Mononuclear cell (primary cell): Measurements from ENCODE around the gene ENO1. TPM values are rescaled to one million over a fixed set of nuclear protein-coding genes. Genes with fewer than 3 reads are reported as not detected.
"Not testable (repeated sequence)": the region's sequence is repeated elsewhere in the genome, so short reads cannot be mapped to it uniquely, and the experiment has no call there.

Experiments used
- H3K27me3 ChIP-seq: 2 replicates; pipeline ENCODE4 v1.6.0; 2011; ENCODE audit warnings: low read length, control low read depth; ENCODE audit not compliant: insufficient read depth
- H3K4me1 ChIP-seq: 2 replicates; pipeline ENCODE4 v1.5.1; 2011; ENCODE audit warnings: mild to moderate bottlenecking, low read length, control low read depth; ENCODE audit not compliant: insufficient read depth
- H3K4me3 ChIP-seq: 2 replicates; pipeline ENCODE4 v1.5.1; 2011; ENCODE audit warnings: mild to moderate bottlenecking, low read length, moderate library complexity
- H3K9me3 ChIP-seq: 2 replicates; pipeline ENCODE4 v1.5.1; 2011; ENCODE audit warnings: low read depth, mild to moderate bottlenecking, control low read depth, low read length
- total RNA-seq: library from RNA; depleted of rRNA; stranded (reverse); fragments of >200 nt; gene quantifications from one replicate; pipeline ENCODE4 v1.2.3, GENCODE V29; 2012

ENO1 gene
- total RNA-seq, 1 donor: 370 TPM

DNA sequence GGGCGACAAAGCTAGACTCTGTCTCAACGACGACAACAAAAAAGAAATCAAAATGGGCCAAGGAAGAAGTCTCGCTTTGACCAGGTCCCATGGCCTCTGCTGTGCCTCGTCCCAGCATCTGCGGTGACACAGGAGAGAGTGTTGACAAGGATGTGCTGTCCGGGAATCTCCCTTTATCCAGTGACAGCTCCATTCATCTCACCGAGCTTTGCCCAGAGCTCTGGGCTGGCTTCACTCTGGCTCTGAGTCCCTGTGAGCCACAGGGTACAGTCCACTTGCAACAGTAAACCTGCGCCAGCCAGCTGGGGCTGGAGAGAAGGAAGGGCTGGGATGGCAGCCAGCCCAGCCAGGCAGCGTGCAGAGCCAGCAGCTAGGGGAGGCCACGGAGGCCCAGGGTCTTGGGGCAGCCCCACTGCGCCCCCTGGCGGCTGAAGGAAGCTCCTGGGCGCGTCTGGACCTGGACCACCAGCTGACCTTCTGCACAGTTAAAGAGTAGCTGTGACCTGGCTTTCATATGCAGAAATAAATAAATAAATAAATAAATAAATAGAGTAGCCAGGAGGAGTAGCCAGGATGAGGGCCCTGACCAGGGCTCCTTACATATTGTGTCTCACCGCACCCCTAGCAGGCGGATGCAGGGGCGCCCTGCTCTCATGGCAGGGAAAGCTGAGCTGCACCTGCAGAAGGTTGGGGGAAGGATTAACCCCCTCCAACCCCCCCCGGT lies 29.7 kb downstream of the ENO1 start:
- no peak overlapping the region for H3K4me3 ChIP-seq
- H3K9me3 ChIP-seq: no peaks in the 10 kb centered on the region
- no peaks in the 10 kb centered on the region for H3K27me3 ChIP-seq
- H3K4me1 ChIP-seq: peaks cover 3% of the 10 kb centered on the region

DNA sequence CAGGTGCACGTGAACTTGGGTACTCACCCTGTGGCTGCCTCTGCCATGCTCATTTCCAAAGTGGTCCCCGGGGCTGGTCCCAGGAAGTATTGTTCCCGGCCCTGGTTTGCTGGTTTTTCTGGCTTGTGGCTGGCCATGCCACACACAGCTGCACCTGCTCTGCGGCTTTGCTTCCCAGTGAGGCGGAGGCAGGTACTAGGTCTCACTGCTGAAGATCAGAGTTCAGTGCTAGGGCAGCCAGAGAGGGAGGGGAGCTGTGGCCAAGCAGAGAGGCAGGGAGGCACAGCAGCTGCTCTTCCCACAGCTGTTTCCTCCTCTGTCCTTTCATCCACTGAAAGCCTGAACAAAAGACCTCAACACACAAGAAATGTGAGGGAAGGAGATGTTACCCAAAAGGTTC lies 30.5 kb downstream of the ENO1 start:
- Histone ChIP-seq H3K4me3 (no peak overlapping the region), H3K9me3 (no peaks in the 10 kb centered on the region), H3K4me1 (peaks cover 3% of the 10 kb centered on the region), H3K27me3 (no peaks in the 10 kb centered on the region)

DNA sequence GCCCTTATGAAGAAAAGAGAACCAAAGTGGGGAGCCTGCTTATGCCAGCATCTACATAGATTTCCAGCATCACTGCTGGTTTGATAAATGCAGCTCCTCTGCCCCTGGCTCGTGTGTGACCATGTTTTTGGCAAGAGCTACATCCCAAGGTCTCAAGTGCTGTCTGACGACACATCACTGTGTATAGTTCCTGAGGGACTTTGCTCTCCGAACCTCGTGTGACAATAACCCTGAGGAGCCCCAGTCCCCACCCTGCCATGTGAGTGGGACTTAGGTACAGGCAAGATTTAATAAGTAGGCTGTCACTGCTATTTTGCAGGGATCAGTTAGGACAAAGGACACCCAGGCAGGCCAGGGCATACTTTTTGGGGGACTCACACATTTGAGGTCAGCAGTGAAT lies 32.2 kb downstream of the ENO1 start:
- Histone ChIP-seq H3K9me3 (no peaks in the 10 kb centered on the region), H3K4me1 (peaks cover 3% of the 10 kb centered on the region), H3K27me3 (no peaks in the 10 kb centered on the region), H3K4me3 (no peak overlapping the region)

DNA sequence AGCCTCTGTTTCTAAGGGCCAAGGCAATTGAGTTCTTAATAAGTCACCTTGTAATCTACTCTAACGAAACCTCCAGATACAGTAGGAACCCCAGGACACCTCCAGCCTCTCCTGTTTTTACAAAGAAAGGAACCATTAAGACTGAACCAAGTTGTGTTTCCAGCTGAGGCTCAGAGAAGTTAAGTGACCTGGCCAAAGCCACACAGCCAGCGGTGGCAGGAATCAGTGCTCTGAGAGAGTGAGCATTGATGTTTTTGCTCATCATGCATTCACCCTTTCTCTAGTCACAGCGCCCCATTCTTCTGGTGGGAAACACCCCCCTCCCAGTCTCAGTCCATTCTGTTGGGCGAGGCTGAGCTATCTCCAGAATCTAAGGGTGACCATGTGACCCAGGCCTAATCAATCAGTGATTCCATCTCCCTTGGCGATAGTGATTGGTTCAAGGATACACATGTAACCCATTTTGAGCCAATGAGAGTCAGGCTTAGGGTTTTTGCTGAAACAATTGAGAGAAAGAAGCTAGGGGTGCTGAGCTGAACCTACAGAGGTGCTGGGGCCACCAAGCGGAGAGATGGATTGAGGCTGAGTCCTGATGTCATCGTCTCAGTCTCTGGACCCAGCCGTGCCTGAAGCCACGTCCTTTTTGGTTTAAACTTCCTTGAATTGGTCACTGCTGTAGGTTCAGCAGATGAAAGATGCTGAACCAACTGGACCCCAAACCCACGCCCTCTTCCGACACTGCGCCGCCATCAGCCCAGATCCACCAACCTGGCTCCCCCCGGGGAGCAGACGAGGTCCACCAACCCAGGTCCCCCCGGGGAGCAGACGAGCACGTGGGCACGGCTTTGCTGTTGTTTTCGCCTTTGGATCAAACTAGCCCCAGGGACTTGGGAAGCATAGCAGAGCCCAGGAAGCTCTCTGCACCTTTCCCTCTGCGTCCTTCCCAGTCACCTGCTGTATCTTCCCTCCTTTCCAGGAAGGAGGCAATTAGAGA lies 33.1 kb downstream of the ENO1 start:
- Histone ChIP-seq H3K4me3 (no peak overlapping the region), H3K4me1 (peaks cover 3% of the 10 kb centered on the region), H3K9me3 (no peaks in the 10 kb centered on the region), H3K27me3 (no peaks in the 10 kb centered on the region)

DNA sequence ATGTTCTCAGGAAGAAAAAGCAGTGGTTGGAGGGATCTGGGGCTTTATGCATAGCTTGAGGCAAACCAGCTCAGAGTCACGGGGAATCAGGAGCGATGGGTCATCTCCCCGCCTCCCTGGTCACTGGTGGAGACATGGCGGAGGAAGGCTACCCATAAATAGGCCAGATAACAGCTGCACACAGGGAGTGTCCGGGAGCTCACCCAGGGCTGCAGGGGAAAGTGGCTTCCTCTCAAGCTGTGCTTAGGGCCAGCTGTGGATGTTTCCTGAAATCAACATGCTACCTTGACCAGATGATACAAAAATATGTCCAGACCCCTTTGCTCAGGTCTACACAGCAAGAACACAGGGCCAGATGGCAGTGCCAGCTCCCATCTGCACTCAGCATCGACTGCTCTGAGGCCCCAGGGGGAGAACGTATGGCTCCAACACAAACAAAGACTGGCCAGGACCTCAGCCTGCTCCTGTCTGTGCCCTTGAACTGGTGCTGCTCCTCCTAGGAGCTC lies 33.9 kb downstream of the ENO1 start:
- Histone ChIP-seq H3K4me1 (peaks cover 3% of the 10 kb centered on the region), H3K4me3 (no peak overlapping the region), H3K27me3 (no peaks in the 10 kb centered on the region), H3K9me3 (no peaks in the 10 kb centered on the region)

DNA sequence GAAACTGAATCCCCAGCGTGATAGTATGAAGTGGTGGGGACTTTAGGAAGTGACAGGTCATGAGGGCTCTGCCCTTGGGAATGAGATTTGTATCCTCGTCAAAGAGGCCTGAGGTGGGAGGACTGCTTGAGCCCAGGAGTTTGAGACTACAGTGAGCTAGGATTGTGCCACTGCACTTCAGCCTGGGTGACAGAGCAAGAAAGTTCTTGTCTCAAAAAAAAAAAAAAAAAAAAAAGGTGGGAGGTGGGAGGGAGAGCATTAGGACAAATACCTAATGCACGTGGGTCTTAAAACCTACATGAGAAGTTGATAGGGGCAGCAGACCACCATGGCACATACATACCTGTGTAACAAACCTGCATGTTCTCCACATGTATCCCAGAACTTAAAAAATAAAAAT lies 37.1 kb downstream of the ENO1 start:
- no peaks in the 10 kb centered on the region for H3K4me1 ChIP-seq
- H3K27me3 ChIP-seq: no peaks in the 10 kb centered on the region
- no peak overlapping the region for H3K4me3 ChIP-seq
- H3K9me3 ChIP-seq: no peaks in the 10 kb centered on the region

DNA sequence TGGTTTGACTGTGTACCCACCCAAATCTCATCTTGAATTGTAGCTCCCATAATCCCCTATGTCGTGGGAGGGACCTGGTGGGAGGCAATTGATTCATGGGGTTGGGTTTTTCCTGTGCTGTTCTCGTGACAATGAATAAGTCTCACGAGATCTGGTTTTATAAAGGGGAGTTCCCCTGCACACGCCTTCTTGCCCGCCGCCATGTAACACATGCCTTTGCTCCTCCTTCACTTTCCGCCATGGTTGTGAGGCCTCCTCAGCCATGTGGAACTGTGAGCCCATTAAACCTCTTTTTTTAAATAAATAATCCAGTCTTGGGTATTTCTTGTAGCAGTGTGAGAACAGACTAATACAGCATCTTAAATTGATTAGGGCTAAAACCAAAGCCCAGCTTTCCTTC lies 38.5 kb downstream of the ENO1 start:
- no peak overlapping the region for H3K4me3 ChIP-seq

DNA sequence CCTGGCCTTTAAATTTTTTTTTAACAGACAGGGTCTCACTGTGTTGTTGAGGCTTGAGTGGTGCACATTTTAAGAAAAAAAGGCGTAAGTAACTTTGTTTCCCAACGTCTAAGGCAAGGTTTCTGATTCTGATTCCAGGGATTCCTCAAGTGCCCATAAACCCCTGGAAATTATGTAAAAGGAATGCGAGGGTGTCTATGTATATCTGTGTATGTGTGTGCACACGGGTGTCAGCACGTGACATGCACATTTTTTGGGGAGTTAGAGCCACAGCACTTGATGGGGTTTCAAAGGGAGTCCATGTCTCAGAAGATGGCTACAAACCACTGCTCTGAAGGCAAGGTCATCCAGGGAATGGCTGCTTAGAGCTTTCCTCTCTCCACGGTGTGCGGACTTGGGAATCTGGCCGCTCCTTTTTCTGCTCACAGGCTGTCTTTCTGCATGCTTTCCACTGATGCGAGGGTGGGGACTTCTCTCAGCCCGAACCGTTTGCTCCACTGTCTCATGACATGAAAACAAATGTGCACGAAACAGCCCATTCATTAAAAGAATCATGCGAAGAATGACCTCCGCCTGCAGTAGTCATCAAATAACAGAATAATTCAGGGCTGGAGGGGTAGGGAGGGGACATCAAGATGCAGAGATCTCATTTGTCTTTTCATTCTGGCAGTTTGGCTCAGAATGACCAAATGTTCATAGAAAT lies 42.4 kb downstream of the ENO1 start:
- H3K4me3 ChIP-seq: no peak overlapping the region
- H3K27me3 ChIP-seq: no peaks in the 10 kb centered on the region
- H3K4me1 ChIP-seq: no peaks in the 10 kb centered on the region
- H3K9me3 ChIP-seq: no peaks in the 10 kb centered on the region

More for the DNA sequence above, 38.5 kb downstream of the ENO1 start:
- H3K9me3 ChIP-seq: no peaks in the 10 kb centered on the region
- H3K4me1 ChIP-seq: no peaks in the 10 kb centered on the region
- H3K27me3 ChIP-seq: no peaks in the 10 kb centered on the region

DNA sequence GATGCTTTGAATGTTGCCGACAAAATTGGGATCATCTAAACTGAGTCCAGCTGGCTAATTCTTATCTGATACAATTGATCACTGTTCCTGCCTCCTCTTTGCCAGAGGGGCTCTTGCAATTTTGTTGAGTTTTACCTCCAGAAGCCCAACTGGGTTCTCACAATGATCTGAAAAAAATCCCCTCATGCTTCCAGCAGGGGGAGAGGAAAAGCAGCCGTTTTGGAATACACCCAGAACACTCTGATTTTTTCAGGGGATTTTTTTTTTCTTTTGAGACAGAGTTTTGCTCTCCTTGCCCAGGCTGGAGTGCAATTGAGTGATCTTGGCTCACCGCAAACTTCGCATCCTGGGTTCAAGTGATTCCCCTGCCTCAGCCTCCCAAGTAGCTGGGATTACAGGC lies 47.1 kb downstream of the ENO1 start:
- H3K27me3 ChIP-seq: no peaks in the 10 kb centered on the region
- no peak overlapping the region for H3K4me3 ChIP-seq
- H3K4me1 ChIP-seq: peaks cover 10% of the 10 kb centered on the region
- H3K9me3 ChIP-seq: no peaks in the 10 kb centered on the region

DNA sequence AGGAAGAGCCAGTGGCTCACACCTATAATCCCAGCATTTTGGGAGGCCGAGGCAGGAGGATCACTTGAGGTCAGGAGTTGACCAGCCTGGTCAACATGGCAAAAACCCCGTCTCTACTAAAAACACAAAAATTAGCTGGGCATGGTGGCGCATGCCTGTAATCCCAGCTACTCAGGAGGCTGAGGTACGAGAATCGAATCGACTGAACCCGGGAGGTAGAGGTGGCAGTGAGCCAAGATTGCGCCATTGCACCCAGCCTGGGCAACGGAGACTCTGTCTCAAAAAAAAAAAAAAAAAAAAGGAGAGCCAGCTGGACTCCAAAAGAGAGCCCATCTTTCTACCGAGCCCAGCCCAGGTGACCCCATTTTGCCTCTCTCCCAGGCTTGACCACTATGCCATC lies 47.8 kb downstream of the ENO1 start:
- not testable (repeated sequence) for H3K27me3 ChIP-seq, H3K4me3 ChIP-seq, H3K4me1 ChIP-seq, H3K9me3 ChIP-seq

DNA sequence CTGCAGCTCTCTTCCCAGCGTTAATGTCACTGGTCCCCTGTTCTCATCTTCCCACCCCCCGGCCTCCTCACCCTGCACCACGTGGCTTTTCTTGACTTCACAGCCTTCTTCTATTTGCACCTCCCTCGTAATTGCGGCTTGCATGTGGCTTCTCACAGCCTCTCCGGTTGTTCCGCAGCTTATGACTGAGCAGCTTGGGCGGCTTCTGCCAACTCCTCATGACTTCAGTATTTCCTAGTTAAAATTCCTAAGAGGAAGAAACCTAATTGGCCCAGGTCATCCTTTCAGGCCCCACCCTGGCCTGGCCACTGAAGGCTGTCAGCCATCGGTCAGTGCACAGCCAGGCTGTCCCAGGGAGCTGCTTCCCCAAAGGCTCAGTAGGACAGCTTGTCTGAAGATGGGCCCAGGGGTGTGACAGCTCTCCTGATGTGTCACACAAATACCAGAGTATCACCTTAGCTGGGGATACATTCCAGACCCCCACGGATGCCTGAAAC lies 52.5 kb downstream of the ENO1 start:
- H3K27me3 ChIP-seq: no peaks in the 10 kb centered on the region
- no peaks in the 10 kb centered on the region for H3K9me3 ChIP-seq
- no peak overlapping the region for H3K4me3 ChIP-seq
- peaks cover 17% of the 10 kb centered on the region for H3K4me1 ChIP-seq

DNA sequence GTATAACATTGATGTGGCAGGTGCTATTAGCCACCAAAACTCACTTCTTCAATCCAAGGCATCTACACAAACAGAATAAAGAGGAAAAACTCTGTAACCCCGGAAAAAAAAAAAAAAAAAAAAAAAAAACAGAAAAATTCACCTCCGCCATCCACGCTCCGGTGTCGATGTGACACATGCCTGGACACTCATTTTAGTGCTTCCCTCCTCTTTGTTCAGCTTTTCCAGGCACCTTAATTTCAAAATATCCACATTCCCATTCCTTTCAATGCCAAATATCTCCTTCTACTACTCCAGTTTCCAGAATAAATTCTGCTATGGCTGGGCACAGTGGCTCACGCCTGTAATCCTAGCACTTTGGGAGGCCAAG lies 55.2 kb downstream of the ENO1 start:
- H3K9me3 ChIP-seq: no peaks in the 10 kb centered on the region
- H3K27me3 ChIP-seq: no peaks in the 10 kb centered on the region
- no peak overlapping the region for H3K4me3 ChIP-seq
- peaks cover 11% of the 10 kb centered on the region for H3K4me1 ChIP-seq

DNA sequence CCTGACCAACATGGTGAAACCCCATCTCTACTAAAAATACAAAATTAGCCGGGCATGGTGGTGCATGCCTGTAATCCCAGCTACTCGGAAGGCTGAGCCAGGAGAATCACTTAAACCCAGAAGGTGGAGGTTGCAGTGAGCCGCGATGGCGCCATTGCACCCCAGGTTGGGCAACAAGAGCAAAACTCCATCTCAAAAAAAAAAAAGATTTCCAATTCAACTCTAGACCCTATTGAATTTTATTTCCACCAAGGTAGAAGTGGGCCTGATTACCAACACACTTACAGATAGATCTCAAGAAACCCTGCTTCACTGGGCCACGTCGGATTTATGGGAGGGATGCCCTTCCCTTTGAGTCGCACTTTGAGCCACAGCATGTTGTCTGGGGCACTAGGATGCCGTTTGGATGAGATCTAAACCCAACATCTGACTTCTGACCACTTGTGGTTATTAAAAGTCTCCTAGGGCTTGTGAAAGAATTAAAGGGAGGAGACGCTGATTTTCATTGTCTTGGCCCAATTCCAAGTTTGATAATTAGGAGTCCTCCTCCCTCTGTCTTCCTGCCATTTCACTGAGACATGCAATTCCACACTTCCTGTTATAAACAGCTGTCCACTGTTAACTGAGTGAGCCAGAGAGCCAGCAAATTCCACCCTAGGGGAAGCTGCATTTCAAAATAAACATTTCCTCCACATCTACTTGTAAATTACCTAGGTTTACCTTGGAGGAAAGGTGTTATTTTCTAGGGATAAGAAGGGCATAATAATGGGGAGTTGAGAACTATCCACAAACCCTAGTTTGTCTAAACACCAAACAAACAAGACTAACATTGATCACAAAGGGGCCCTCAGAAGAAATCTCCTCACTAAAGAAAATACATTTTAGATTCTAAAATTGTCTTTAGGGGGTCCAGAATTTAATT lies 55.9 kb downstream of the ENO1 start:
- Histone ChIP-seq H3K4me1 (peaks cover 12% of the 10 kb centered on the region), H3K9me3 (no peaks in the 10 kb centered on the region), H3K4me3 (no peak overlapping the region), H3K27me3 (no peaks in the 10 kb centered on the region)

DNA sequence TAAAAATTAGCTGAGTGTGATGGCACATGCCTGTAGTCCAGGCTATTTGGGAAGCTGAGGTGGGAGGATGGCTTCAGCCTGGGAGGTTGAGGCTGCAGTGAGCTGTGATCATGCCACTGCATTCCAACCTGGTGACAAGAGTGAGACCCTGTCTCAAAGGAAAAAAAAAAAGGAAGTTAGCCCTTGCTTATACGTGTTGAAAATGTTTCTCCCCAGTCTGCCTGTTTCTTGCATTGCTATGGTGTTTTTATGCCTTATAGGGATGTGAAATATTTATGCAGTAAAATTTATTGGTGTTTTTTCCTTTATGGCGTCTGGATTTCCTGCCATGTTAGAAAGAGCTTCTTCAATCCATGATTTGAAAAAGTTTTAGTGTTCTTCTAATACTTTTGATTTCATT lies 57.4 kb downstream of the ENO1 start:
- Histone ChIP-seq H3K9me3 (no peaks in the 10 kb centered on the region), H3K4me1 (peaks cover 21% of the 10 kb centered on the region), H3K4me3 (no peak overlapping the region), H3K27me3 (no peaks in the 10 kb centered on the region)
